Measurements from ENCODE around the gene GRM4.

DNA sequence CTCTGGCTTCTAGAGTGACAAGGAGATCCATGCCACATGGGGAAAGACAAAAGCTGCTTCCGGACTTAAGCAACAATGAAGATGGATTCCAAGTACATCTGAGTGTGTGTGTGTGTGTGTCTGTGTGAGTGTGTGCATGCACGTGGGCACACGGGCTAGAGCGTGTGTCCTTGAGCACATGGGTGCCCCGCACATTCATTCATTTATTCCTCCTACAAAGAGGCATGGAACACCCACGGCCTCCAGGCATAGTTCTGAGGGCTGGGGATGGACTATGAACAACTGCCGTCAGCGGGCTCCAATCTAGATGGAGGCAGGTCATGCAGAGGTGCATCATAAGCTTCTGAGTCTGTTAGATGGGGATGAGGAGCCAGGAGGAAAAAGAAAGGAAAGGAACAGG lies 49.1 kb downstream of the GRM4 start:
- no peak for TF ChIP-seq POLR2A (IDR thresholded peaks at IDR 0.05)
- TF ChIP-seq, protein P1, sequence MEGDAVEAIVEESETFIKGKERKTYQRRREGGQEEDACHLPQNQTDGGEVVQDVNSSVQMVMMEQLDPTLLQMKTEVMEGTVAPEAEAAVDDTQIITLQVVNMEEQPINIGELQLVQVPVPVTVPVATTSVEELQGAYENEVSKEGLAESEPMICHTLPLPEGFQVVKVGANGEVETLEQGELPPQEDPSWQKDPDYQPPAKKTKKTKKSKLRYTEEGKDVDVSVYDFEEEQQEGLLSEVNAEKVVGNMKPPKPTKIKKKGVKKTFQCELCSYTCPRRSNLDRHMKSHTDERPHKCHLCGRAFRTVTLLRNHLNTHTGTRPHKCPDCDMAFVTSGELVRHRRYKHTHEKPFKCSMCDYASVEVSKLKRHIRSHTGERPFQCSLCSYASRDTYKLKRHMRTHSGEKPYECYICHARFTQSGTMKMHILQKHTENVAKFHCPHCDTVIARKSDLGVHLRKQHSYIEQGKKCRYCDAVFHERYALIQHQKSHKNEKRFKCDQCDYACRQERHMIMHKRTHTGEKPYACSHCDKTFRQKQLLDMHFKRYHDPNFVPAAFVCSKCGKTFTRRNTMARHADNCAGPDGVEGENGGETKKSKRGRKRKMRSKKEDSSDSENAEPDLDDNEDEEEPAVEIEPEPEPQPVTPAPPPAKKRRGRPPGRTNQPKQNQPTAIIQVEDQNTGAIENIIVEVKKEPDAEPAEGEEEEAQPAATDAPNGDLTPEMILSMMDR (IDR thresholded peaks at IDR 0.05): no peak

Measured in uterus (tissue), 2 donors.